ENCODE results near the gene GIT2.

GIT2 gene

DNA sequence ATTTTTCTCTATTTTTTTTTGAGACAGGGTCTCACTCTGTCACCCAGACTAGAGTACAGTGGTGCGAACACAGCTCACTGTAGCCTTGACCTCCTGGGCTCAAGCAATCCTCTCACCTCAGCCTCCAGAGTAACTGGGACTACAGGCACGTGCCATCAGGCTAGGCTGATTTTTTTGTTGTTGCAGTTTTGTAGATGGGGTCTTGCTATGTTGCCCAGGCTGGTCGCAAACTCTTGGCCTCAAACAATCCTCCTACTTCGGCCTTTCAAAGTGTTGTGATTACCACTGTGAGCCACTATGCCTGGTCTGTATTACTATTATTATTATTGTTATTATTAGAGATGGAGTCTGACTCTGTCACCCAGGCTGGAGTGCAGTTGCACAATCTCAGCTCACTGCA is 23.3 kb downstream of the GIT2 start:
- no peak for DNase-seq (ENCODE audit: low read depth in 2 of 2)

DNA sequence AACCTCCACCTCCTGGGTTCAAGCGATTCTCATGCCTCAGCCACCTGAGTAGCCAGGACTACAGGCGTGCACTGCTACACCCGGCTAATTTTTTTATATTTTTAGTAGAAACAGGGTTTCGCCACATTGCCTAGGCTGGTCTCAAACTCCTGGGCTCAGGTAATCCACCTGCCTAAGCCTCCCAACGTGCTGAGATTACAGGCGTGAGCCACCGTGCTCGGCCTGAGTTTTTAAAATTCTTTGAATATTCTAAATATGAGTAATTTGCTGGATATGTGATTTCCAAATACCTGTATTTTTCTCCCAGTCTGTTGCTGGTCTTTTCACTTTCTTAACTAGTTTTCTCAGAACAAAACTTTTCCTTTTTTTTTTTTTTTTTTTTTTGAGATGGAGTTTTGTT is 27.4 kb downstream of the GIT2 start:
- DNase-seq (ENCODE audit: low read depth in 2 of 2): no peak

DNA sequence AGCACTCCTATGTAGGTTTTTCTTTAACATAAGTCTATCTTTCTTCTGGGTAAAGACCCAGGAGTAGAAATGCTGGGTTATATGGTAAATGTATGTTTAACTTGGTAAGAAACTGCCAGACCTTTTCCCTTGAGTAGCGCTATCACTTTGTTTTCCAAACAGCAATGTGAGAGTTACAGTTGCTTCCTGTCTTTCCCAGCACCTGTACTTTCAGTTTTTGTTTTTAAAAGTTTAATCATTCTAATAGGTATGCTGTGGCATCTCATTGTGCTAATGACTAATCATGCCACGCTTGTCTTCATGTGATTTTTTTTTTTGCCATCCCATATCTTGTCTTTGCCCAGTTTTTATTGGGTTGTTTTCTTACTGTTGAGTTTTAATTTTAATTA is 28.1 kb downstream of the GIT2 start:
- no peak for DNase-seq (ENCODE audit: low read depth in 2 of 2)

DNA sequence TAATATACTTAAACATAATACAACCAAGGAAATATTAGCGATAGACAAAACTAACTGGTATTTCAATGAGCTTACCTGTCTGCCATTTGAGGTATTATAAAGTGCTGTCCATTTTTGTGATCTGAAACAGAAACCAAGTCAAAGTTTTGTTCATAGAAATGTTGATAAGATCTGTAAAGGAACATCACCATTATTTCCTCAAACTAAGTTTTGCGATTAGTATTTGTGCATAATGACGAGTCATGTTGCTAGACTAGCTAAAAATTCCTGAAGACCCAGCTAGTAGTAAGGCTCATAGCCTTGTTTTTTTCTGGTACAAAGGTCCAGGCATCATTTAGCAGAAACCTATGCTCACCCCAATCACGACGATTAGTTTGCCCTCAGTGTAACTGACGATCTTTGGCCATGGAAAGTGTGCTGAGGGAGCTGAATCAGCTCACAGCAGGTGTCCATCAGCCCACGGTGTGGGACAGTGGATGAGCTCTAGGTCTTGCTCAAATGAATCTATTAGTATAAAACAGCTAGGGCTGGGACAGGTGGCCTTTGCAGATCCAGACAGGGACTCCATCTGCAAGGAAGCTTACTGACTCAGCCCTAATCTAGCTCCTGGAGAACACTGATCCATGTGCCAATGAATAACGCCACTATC is 28.7 kb downstream of the GIT2 start:
- DNase-seq (ENCODE audit: low read depth in 2 of 2): no peak

DNA sequence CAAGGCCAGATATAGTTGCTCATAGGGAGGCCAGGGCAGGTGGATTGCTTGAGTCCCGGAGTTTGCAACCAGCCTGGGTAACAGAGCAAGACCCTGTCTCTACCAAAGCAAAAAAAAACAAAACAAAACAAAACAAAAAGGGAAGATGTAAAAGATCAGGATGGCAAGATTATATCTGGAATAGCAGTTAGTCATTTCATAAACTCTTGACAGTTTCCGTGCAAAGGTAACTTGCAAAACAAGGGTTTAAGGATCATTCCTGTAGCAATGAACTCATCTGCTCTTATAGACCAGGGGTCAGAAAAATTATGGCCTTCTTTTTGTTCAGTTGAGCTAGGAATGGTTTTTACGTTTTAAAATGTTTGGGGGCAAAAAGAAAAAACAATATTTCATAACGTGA is 29.6 kb downstream of the GIT2 start:
- DNase-seq (ENCODE audit: low read depth in 2 of 2): no peak

DNA sequence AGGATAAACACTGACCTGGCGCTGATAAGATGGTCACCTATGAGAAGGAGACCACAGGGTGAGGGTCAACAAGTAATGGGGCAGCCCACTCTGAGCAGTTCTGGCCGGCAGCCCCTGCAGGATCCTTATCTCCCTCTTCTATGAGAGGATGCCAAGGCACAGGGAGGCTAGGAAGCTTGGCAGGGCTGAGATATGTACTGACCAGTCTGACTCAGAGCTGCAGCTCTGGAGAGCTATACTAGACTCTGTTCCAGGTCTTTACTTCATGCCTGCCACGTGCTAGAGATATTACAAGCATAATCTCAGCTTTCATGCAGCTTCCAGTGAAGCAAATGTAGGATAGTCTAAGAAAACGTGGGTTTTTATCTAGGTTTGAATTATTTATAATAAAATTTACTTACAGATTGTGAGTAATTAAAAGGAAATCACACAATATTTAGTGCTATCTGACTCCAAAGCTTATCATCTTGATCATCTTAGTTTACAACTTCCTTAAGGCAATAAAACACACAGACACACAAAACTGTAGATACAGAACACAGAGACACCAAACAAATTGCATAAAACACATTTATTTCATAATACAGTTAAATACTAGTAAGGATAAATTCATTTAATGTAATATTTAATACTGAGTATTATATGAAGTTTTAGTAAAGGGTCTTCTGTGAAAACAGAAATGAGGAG is 32.3 kb downstream of the GIT2 start:
- no peak for DNase-seq (ENCODE audit: low read depth in 2 of 2)

DNA sequence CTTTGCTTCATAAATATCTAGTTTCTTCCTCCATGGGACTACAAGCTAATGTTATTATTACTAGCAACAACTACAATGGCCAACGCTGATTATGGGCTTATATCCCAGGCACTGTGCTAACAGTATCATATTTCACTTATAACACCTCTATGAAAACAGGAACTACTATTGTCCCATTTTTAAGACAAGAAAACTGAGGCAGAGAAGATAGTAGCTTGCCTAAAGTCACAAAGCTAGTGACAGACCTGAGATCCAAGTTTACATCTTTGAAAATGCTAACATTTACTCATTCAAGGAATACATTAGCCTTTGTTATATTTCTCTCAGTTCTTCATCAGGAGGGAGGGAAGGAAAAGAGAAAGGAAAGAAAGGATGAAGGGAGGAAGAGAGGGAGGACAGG is 32.8 kb downstream of the GIT2 start:
- no peak for DNase-seq (ENCODE audit: low read depth in 2 of 2)

DNA sequence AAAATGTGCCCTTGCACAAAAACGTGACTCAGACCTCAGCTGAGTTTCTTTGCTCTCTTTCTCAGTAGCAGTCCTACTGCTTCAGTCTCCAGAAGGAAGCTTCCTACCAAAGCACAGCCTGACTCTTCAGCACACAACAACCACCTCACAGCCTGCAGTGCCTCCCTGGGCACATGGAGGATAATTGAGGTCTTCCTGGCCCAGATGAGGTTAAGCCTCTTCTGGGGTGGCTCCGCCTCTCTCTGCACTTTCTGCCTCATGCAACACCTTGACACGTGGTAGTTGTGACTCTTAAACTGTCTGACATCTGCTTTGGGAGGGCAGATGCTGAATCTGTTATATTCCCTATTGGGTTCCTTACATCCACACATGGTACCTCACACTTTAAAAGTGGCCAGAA is 33.8 kb downstream of the GIT2 start:
- DNase-seq (ENCODE audit: low read depth in 2 of 2): no peak

DNA sequence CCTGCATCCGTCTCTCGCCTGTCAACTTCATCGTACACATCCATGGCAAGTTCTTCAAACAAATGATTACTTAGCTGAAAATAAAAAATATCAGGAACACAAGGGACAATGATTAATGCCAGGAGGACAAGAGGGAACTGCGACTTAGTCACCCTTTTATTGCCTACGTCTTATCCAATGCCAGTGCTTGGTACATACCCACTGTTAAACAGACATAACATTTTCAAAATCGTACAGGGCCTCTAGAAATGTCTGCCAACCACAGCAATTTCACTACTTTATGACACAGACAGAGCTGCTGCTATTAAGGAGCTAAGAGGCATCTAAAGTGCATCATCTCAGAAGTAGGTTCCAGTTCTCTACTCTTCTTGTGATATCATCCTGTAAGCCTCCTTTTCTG is 34.6 kb downstream of the GIT2 start:
- DNase-seq (ENCODE audit: low read depth in 2 of 2): no peak

DNA sequence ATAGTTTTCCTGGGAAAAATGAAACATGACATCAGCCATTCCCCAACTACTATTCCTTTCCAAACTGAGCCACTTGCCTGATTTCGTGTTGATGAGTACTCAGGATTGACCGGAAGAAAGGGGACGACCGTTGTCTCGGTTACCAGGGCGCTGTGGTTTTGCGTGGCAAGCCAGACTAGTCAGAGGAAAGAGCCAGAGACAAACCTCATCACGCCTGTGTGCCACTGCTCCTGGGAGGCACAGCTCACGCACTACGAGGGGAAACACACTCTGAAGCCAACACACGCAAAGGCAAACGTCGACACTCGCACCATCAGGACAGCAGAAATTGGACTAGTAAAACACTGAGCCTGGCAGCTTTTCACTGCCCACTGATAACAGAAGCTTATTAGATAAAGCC is 35.0 kb downstream of the GIT2 start:
- DNase-seq (ENCODE audit: low read depth in 2 of 2): no peak

DNA sequence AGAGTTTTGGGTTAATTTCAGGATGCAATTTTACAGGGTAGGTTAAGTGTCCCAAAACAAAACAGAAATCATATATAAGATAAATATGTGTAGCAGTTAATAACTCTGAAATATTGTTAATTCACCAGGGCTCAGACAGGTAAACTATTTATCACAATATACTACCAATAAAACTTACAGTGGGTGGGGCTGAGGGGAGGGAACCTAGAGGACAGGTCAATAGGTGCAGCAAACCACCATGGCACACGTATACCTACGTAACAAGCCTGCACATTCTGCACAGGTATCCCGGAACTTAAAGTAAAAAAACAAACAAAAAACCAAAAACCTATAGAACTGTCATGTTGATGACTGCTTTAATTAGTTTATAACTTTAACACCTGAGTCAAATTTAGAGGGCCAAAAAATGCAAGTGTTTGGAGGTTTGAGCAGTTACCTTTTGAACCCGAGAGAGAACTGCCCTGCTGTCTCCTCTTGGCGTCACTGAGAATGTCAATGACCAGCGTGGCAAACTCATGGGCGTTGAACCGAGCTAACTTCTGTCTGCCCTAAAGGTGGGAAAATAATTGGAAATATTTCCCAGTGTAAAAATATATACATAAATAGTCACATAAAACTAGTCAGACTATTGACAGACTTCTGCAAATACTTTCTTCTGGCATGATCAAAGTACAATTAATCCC is 36.6 kb downstream of the GIT2 start:
- no peak for DNase-seq (ENCODE audit: low read depth in 2 of 2)

DNA sequence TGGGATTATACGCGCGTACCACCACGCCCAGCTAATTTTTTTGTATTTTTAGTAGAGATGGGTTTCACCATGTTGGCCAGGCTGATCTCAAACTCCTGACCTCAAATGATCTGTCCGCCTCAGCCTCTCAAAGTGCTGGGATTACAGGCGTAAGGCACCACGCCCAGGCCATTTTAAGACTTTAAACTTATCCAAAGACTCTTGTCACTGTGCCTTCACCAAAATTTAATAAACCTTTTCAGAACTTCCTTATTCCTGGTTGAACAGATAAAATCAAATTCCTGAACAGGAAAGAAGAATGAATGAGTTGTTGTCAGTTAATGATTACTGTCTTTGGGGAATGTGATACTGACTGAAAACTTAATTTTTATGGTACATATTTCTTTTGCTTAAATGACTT is 37.8 kb downstream of the GIT2 start:
- DNase-seq (ENCODE audit: low read depth in 2 of 2): no peak

DNA sequence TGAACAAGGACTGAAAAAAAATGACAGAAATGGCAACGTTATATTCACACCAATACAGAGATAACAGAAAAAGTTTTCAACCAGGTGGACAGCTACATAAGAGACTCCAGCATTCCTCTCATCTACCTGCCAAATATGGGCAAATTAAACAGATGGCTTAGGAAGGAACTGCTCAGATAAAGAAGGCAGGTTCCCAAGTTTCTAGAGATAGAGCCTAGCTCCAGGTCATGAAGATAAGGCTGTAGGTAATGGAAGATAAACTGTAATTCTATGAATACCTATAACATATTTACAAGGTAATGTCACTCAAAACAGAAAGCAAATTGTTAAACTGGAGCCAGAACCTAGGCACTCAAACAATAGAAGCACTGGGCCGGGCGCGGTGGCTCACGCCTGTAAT is 42.5 kb downstream of the GIT2 start:
- no peak for DNase-seq (ENCODE audit: low read depth in 2 of 2)

DNA sequence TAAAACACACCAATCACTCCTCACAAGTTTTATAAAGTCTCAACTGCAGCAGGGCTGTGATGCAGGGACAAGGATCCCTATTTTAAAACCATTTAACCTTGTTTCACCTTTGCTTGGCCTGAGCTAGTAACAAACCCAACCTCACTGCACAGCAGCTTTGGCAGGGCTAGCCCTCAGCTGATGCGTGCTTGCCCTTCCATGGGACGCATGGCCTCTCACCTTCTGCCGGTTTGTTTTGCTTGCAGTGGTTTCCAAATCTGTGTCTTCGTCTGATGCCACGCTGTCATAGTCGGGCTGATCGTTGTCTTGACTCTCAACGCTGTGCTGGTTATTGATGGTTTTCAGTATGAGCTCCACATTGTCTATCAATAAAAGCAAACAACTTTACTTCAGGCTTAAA is 43.3 kb downstream of the GIT2 start:
- no peak for DNase-seq (ENCODE audit: low read depth in 2 of 2)

DNA sequence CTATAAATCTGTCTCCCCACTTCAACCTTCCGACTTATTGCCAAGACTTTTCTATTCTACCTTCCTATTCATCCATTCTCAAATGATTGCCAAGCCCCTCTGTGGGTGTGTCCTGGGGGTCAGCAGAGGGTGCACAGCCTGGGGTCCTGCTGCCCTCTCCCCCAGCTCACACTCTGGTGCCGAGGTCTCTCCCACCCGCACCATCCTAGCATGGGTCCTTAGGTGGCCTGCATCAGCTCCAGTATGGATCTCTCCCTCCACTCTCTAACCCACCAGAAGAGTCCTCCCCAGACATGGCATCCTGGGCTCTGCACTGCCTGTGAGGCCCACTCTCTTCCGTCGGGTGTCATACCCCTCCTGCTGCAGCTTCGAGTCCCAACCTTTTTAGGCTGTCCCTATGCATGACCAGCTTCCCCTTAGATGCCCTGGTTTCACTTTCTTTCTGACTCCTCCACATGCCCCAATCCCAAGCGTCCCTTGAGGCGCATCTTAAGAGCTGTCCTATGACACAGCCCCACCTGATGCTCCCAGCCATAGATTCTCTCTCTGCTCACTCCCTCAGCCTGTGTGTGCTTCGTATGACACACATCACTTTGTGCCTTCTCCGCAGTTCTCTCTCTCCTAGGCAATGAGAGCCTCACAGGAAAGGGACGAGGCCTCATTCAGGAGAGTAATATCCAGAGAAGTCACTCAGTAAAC is 43.9 kb downstream of the GIT2 start:
- no peak for DNase-seq (ENCODE audit: low read depth in 2 of 2)

DNA sequence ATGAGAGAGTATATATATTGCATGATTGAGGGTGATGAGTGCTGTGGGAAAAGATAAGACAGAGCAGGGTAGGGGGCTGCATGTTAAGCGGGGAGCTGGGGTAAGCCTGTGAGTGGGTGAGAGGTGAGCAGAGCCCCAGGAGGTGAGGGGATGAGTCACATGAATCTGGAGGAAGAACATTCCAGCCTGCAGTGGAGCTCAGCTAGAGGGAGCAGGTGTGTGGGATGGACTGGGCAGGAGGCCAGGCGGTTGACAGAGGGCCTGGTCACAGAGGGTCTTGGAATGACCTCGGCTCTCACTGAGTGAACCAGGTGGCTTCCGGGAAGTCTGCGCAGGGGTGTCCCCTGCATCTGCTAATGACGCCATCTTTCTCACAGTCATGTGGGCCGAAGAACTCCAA is 44.4 kb downstream of the GIT2 start:
- DNase-seq (ENCODE audit: low read depth in 2 of 2): no peak

DNA sequence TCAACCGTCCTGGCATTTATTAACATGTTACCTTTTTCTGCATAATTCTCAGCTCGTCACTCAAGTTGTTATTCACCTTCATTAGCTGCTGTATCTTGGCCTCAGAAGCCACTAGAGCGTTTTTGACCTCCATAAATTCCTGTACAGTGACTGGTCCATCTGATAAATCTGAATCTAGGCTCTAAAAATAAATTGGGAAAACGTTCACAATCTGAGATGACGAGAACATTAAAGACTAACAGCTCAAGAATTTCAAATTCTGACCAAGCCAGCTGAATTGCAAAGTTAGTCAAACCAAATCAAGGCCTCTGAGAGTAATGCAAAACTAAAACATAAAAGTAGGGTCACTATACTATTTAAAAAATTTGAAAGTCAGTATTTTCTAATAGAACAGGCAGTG is 45.0 kb downstream of the GIT2 start:
- no peak for DNase-seq (ENCODE audit: low read depth in 2 of 2)

DNA sequence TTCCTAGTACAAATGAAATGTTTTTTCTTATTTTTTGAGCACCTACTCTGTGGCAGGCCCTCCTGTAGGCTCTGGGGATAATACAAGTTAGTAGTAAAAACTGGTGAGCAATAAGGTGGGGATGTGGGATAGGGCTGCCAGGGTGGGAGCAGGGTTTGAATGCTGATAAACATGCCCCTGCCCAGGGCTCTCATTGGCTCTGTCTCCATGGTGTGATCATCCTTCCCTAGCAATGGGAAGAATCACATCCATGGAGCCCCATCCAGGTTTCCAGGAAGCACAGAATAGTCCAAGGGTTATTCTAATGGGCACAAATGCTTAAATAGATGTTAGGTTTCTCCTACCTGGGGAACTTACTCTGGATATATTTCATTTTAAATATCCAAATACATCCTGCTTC is 45.5 kb downstream of the GIT2 start:
- no peak for DNase-seq (ENCODE audit: low read depth in 2 of 2)

DNA sequence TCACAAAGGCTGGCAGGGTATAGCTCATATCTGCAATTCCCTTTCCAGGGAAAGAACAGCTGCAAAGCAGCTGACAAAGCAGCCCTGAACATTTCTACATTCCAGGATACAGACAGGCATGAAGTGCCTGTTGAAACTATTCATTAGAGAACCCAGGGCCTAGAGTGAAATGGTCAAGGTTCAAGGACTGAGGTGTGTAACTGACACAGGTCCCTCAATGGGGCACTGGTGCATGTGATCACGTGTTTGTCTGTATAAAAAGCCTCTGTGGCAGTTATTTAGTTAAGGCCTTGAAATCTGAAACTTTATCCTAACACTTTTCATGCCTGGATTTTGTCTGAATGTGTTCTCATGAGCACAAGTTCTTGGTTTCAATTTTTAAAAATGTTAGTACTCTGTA is 47.1 kb downstream of the GIT2 start:
- no peak for DNase-seq (ENCODE audit: low read depth in 2 of 2)

DNA sequence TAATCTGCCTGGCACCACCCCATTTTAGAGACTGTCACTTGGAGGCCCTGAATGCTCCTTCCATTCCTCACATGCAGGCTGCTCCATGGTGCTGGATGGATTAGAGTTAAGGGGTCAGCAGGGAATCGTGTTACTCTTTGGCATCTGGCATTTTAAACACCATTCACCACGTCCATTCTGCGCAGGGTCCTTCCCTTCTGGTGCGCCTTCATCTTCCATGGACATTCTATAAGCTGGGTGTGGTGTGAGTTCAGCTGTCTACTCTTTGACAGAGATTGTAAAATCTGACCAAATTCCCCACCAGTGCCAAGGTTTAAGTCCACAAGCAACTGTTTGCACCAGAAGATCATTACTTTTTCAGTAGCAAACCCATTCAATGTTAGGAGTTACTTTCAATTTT is 47.8 kb downstream of the GIT2 start:
- no peak for DNase-seq (ENCODE audit: low read depth in 2 of 2)

DNA sequence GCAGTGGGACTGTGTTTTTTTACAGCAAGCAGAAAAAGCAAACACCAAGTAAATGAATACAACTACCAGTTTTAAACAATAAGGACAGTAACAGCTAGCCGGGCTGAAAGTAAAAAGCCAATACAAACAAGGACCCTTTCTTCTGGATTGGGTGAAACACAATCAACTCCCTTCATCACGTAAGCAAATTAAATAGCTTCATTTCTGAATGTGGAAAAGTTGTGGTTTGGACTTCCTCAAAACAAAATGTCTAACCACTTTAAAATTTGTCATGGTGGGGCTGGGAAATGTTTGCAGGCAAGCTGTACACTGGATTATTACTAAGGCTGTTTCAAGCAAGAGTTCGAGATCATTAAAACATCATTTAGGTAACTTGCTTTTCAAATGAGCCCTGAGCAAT is 48.6 kb downstream of the GIT2 start:
- DNase-seq (ENCODE audit: low read depth in 2 of 2): no peak

DNA sequence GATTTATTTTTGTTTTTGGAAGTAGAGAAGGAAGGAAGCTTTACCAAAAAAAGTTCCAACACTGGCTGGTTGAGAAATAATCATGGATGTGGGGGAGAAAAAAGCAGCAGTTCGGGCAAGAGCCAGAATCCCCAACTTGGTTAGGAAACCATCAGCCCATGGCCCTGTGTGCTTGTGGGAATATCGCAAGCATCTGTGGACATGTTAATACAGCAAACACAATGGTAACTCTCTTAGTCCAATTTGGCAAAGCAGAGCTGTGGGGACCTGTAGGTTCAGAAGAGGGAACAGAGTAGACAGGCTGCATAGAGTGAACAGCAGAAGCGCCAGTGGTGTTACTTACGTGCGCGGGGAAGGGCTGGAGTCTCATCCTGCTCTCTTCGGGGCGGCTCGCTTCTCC is 49.3 kb downstream of the GIT2 start:
- no peak for DNase-seq (ENCODE audit: low read depth in 2 of 2)

DNA sequence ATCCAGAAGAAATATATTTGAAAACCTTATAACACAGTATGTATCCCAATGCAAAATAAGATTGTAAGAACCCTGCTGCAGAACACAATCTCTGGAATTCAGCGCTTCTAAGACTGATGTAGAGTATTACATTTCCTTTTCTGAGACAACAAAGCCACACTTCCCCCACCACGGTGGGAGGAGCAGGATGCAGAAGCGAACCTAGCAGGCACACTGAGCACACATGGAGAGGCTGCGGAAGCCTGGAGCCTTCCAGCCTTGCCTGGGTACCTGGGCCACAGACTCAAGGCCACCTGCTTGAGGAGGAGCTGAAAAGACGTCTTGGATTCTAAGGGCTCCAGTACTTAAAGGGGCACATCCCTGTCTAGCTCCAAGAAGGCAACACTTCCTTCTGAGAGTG is 49.7 kb downstream of the GIT2 start:
- DNase-seq (ENCODE audit: low read depth in 2 of 2): no peak
